Ovary (tissue), 9 donors: ENCODE measurements around the gene LCE1F. TPM values are rescaled to one million over a fixed set of nuclear protein-coding genes. Genes with fewer than 3 reads are reported as not detected.

ENCODE experiments used
- DNase-seq, 5 donors: peaks; one replicate each; pipeline ENCODE4 v3.0.0-alpha.2; 2019 to 2020
- H3K27ac ChIP-seq, 2 donors: fragments of 200-600 bp; one replicate each; pipeline versions ENCODE4 v1.5.1 to v1.8.0; 2019 to 2022
- H3K27me3 ChIP-seq: fragments of 200-600 bp; one replicate; pipeline ENCODE4 v1.8.0; 2022
- H3K36me3 ChIP-seq: fragments of 200-600 bp; sonication (generic); one replicate; pipeline ENCODE4 v1.5.1; 2019
- H3K4me1 ChIP-seq: one replicate; pipeline ENCODE4 v1.8.1; 2013; ENCODE audit warnings: mild to moderate bottlenecking, moderate library complexity; ENCODE audit not compliant: insufficient read depth
- H3K4me3 ChIP-seq: fragments of 200-600 bp; sonication (generic); one replicate; pipeline ENCODE4 v1.5.1; 2017
- H3K9me3 ChIP-seq, 2 donors: fragments of 200-600 bp in 1 of 2; sonication (generic) in 1 of 2; one replicate each; pipeline versions ENCODE4 v1.5.1 to v1.8.1; 2013 to 2019; ENCODE audit warnings: mild to moderate bottlenecking in 1 of 2, moderate library complexity in 1 of 2
- CTCF ChIP-seq, 3 donors: fragments of 450-650 bp in 2 of 3; fragments of 200-600 bp in 1 of 3; IDR thresholded peaks; one replicate each; pipeline versions ENCODE4 v1.5.1 to v1.8.0; 2016 to 2022; ENCODE audit warnings: antibody characterized with exemption in 3 of 3, mild to moderate bottlenecking in 1 of 3
- EP300 ChIP-seq: sonication (generic); formaldehyde crosslinking; IDR thresholded peaks from one replicate; pipeline ENCODE4 v1.6.1; 2017; ENCODE audit warnings: antibody characterized with exemption
- POLR2A ChIP-seq: fragments of 450-650 bp; IDR thresholded peaks from one replicate; pipeline ENCODE4 v1.6.1; 2017; ENCODE audit warnings: antibody characterized with exemption, mild to moderate bottlenecking, moderate library complexity
- WGBS, 3 donors: extraction: QIAGEN DNeasy Blood & Tissue Kit in 1 of 3; methylation state at CpG; one replicate each; pipeline versions ENCODE4 v1.1.5 to v1.1.7; 2013 to 2017; 5-methylcytosine and 5-hydroxymethylcytosine counted together
- intact Hi-C, 4 donors: fragments of 100-400 bp; cut with DNase I; formaldehyde crosslinking; loops; one replicate each; pipeline versions ENCODE4 v1.11.0 to v1.15.1; 2022 to 2023
- polyA plus RNA-seq, 2 donors: library from polyadenylated mRNA; stranded (reverse); fragments of 200-250 nt in 1 of 2; fragments of 350-450 nt in 1 of 2; fragmentation: Illumina TruSeq in 1 of 2; extraction: RNeasy Lipid Tissue Mini Kit (QIAGEN cat#74804) in 1 of 2; gene quantifications; one replicate each; pipeline ENCODE4 v1.2.3, GENCODE V29; 2013 to 2014
- total RNA-seq, 7 donors: library from RNA; depleted of rRNA in 2 of 7; stranded (reverse); fragments of >200 nt in 2 of 7; fragmentation: NEBNext Ultra II Directional in 3 of 7; extraction: Animal tissue kit (Norgen Biotek cat#: 25700) in 3 of 7; gene quantifications; one replicate each; pipeline versions ENCODE4 v1.1.0 to v1.2.4, GENCODE V29; 2016 to 2023
- donor health status: DM: no; HTN: no; CAD: no; lungs with moderate emphysema.
- donor health status: DM: no; HTN: no; CAD: no.
- donor health status: Bipolar disorder and iron deficiency.
- donor health status: DM: yes; HTN: yes; CAD: no.
- donor health status: DM: no; HTN: no; CAD: no.
- donor health status: DM: yes; HTN: yes; CAD: no.

The LCE1F gene
- total and polyA plus RNA-seq, 9 donors, result not detected

DNA sequence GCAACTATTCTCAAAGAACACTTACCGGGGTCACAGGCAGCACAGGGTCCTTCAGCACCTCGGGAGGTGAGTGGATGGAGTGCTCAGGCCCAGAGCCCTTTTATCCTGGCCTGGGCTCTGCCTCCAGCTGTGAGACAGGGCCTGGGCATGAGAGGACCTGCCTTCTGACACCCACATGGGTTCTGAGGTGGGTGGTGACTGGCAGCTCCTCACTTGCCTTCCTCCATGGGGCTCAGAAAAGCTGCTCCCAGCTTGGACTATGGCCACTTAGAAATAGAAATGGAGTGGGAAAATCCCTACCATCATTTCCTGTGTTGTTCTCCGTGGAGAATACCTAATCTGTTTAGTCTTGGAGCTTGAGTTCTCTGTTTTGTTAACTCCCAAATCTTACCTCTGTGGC is 31.6 kb downstream of the LCE1F start, which contains the start of gene LCE1C:
TSS of gene LCE1C (minus strand) at position 76 of the 400 bp plus-strand sequence. CDS start 1,173 bp downstream, outside the sequence.
- Histone ChIP-seq H3K4me1 (no peaks in the 10 kb centered on the region), H3K27me3 (no peaks in the 10 kb centered on the region), H3K9me3 (no peaks in the 10 kb centered on the region), H3K36me3 (no peaks in the 10 kb centered on the region), H3K27ac (no peak within 1 kb of the TSS), H3K4me3 (no peak within 1 kb of the TSS)
- TF ChIP-seq CTCF (IDR thresholded peaks at IDR 0.05) (no peak), POLR2A (no peak), EP300 (no peak)
- no peak for DNase-seq
- intact Hi-C loops, result no loop called here
- WGBS, 3 donors, result 50 to 69% (median 60%) methylated on average over 3 of the region's 3 CpGs

DNA sequence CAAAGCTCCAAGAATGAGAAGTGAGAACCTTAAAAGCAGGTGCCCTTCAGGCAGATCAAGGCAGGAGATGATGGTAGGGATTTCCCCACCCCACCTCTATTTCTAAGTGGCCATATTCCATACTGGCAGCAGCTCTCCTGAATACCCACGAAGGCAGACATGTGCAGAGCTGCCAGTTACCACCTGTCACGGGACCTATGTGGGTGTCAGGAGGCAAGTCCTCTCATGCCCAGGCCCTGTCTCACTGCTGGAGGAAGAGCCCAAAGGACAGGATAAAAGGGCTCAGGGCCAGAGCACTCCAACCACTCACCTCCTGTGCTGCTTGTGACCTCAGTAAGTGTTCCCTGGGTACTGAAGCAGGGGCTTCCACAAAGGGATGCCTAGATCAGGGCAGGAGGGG is 36.1 kb downstream of the LCE1F start:
- Histone ChIP-seq H3K36me3 (no peaks in the 10 kb centered on the region), H3K27ac (no peak overlapping the region), H3K9me3 (no peaks in the 10 kb centered on the region), H3K4me1 (no peaks in the 10 kb centered on the region), H3K4me3 (no peak overlapping the region), H3K27me3 (no peaks in the 10 kb centered on the region)
- no peak for DNase-seq
- TF ChIP-seq POLR2A (no peak), EP300 (no peak), CTCF (IDR thresholded peaks at IDR 0.05) (no peak)
- WGBS, 3 donors, result 85 to 88% (median 88%) methylated on average over 2 of the region's 2 CpGs
- intact Hi-C loops, result no loop called here

GRCh38 chr1:152811671-152812070 is 36.7 kb downstream of the LCE1F start, which contains the start of gene LCE1B:
Gene LCE1B, plus strand, starts transcription at chr1:152811971. Its CDS starts 476 bp downstream, at chr1:152812447.
- no peaks in the 10 kb centered on the region for H3K36me3 ChIP-seq
- no peak within 1 kb of the TSS for H3K27ac ChIP-seq
- no peak for DNase-seq
- no peaks in the 10 kb centered on the region for H3K27me3 ChIP-seq
- TF ChIP-seq CTCF (IDR thresholded peaks at IDR 0.05), result no peak
- TF ChIP-seq POLR2A, result no peak
- TF ChIP-seq EP300, result no peak
- no peaks in the 10 kb centered on the region for H3K4me1 ChIP-seq
- H3K9me3 ChIP-seq, result no peaks in the 10 kb centered on the region
- 91 to 94% (median 92%) methylated on average over 2 of the region's 2 CpGs for WGBS, 3 donors
- intact Hi-C loops, result no loop called here
- H3K4me3 ChIP-seq, result no peak within 1 kb of the TSS

DNA sequence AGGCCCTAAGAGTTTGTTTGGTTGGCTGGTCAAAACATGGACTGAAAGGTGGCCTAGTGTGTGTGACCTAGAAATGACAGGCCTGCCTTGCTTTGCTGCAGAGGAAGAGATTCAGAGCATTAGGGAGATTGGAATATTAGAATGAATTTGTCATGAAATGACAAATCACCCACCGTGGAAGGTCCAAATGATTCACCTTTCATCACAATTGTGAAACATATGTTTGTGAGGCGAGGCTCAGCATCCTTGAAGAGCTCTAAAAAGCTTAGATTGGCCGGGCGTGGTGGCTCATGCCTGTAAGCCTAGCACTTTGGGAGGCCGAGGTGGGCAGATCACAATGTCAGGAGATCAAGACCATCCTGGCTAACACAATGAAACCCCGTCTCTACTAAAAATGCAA is 42.4 kb downstream of the LCE1F start:
- Histone ChIP-seq H3K4me1 (no peaks in the 10 kb centered on the region), H3K27ac (no peak overlapping the region), H3K9me3 (no peaks in the 10 kb centered on the region), H3K4me3 (no peak overlapping the region), H3K27me3 (no peaks in the 10 kb centered on the region), H3K36me3 (no peaks in the 10 kb centered on the region)
- no peak for TF ChIP-seq CTCF (IDR thresholded peaks at IDR 0.05)
- TF ChIP-seq POLR2A, result no peak
- TF ChIP-seq EP300, result no peak
- WGBS, 3 donors, result 90 to 93% (median 91%) methylated on average over 6 of the region's 6 CpGs
- intact Hi-C loops, result no loop called here
- DNase-seq, result no peak

GRCh38 chr1:152823294-152823693 is 48.4 kb downstream of the LCE1F start:
- Histone ChIP-seq H3K9me3 (no peaks in the 10 kb centered on the region), H3K36me3 (no peaks in the 10 kb centered on the region), H3K27ac (no peak overlapping the region), H3K27me3 (no peaks in the 10 kb centered on the region), H3K4me1 (no peaks in the 10 kb centered on the region), H3K4me3 (no peak overlapping the region)
- WGBS, 3 donors, result 48 to 49% (median 49%) methylated on average over 5 of the region's 5 CpGs
- intact Hi-C loops, result no loop called here
- TF ChIP-seq CTCF (IDR thresholded peaks at IDR 0.05) (no peak), POLR2A (no peak), EP300 (no peak)
- no peak for DNase-seq
